Esophagus muscularis mucosa (tissue), 3 donors: Measurements from ENCODE around the gene TGM6.

ENCODE experiments used
- EP300 ChIP-seq: sonication (generic); formaldehyde crosslinking; IDR thresholded peaks from one replicate; pipeline ENCODE4 v1.6.1; 2017; ENCODE audit warnings: antibody characterized with exemption
- TF ChIP-seq, protein P1 (sequence below), 3 experiments: fragments of 200-600 bp in 2 of 3; fragments of 450-650 bp in 1 of 3; sonication (generic) in 2 of 3; IDR thresholded peaks; one replicate each; pipeline ENCODE4 v1.5.1; 2017 to 2019; ENCODE audit warnings: antibody characterized with exemption in 3 of 3, mild to moderate bottlenecking in 2 of 3, moderate library complexity in 1 of 3

DNA sequence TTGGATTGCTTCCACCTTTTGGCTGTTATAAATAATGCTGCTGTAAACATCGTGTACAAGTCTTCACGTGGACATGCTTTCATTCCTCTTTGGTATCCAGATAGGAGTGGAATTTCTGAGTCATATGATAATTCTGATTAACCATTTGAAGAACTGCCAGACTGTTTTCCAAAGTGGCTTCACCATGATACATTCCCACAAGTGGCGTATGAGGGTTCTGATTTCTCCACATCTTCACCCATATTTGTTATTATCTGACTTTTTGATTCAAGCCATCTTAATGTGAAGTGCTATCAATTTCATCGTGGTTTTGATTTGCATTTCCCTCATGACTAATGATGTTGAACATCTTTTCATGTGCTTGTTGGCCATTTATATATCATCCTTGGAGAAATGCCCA, 92.8 kb downstream of the TGM6 start:
- TF ChIP-seq, protein P1, sequence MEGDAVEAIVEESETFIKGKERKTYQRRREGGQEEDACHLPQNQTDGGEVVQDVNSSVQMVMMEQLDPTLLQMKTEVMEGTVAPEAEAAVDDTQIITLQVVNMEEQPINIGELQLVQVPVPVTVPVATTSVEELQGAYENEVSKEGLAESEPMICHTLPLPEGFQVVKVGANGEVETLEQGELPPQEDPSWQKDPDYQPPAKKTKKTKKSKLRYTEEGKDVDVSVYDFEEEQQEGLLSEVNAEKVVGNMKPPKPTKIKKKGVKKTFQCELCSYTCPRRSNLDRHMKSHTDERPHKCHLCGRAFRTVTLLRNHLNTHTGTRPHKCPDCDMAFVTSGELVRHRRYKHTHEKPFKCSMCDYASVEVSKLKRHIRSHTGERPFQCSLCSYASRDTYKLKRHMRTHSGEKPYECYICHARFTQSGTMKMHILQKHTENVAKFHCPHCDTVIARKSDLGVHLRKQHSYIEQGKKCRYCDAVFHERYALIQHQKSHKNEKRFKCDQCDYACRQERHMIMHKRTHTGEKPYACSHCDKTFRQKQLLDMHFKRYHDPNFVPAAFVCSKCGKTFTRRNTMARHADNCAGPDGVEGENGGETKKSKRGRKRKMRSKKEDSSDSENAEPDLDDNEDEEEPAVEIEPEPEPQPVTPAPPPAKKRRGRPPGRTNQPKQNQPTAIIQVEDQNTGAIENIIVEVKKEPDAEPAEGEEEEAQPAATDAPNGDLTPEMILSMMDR (IDR thresholded peaks at IDR 0.05), result no peak
- TF ChIP-seq EP300, result no peak
